Endodermal cell (in vitro differentiated cells): ENCODE results near the gene SLX9. TPM values are rescaled to one million over a fixed set of nuclear protein-coding genes. Genes with fewer than 3 reads are reported as not detected.

Experiments
- DNase-seq: peaks from one replicate; pipeline ENCODE4 v3.0.0-alpha.2; 2017
- H3K27ac ChIP-seq: 2 replicates; pipeline ENCODE4 v1.5.1; 2013; ENCODE audit warnings: mild to moderate bottlenecking, low read depth, low read length, moderate library complexity
- H3K27me3 ChIP-seq: 2 replicates; pipeline ENCODE4 v1.6.1; 2013; ENCODE audit warnings: mild to moderate bottlenecking, low read length, moderate library complexity; ENCODE audit not compliant: insufficient read depth, control insufficient read depth, poor library complexity, severe bottlenecking
- H3K36me3 ChIP-seq: 2 replicates; pipeline ENCODE4 v1.7.0; 2013; ENCODE audit warnings: mild to moderate bottlenecking, low read length, moderate library complexity; ENCODE audit not compliant: control insufficient read depth, insufficient read depth
- H3K4me1 ChIP-seq: one replicate; pipeline ENCODE4 v1.7.0; 2013; ENCODE audit warnings: low read length; ENCODE audit not compliant: control insufficient read depth, insufficient read depth
- H3K4me3 ChIP-seq: 2 replicates; pipeline ENCODE4 v1.5.1; 2013; ENCODE audit warnings: mild to moderate bottlenecking, low read length, moderate library complexity
- H3K9ac ChIP-seq: 2 replicates; pipeline ENCODE4 v1.6.1; 2013; ENCODE audit warnings: mild to moderate bottlenecking, low read length, moderate library complexity; ENCODE audit not compliant: poor library complexity, severe bottlenecking; ENCODE audit errors: extremely low read depth
- H3K9me3 ChIP-seq: 2 replicates; pipeline ENCODE4 v1.6.1; 2013; ENCODE audit warnings: mild to moderate bottlenecking, low read length, moderate library complexity; ENCODE audit not compliant: control insufficient read depth
- H3K27ac Mint-ChIP-seq: 2 replicates; pipeline ENCODE4 v1.8.0; 2020; ENCODE audit warnings: mixed read lengths
- H3K27me3 Mint-ChIP-seq: 2 replicates; pipeline ENCODE4 v1.8.0; 2021; ENCODE audit warnings: mild to moderate bottlenecking, mixed read lengths; ENCODE audit not compliant: insufficient read depth
- H3K36me3 Mint-ChIP-seq: 2 replicates; pipeline ENCODE4 v1.8.0; 2020; ENCODE audit warnings: low read depth, mixed read lengths
- H3K4me1 Mint-ChIP-seq: 2 replicates; pipeline ENCODE4 v1.8.0; 2020; ENCODE audit warnings: mixed read lengths
- H3K4me3 Mint-ChIP-seq: 2 replicates; pipeline ENCODE4 v1.8.0; 2020; ENCODE audit warnings: mild to moderate bottlenecking, moderate library complexity, mixed read lengths
- H3K9me3 Mint-ChIP-seq: 2 replicates; pipeline ENCODE4 v1.8.0; 2020; ENCODE audit warnings: mild to moderate bottlenecking, mixed read lengths
- CTCF ChIP-seq: fragments of 200-600 bp; sonication (generic); conservative IDR thresholded peaks from 2 replicates; pipeline ENCODE4 v1.5.0; 2021; ENCODE audit warnings: antibody characterized with exemption, mild to moderate bottlenecking
- WGBS, 2 experiments: methylation state at CpG; one replicate each; pipeline versions ENCODE4 v1.1.5 to v1.1.7; 2013; ENCODE audit warnings: missing lambda C conversion rate in 2 of 2, mixed read lengths in 1 of 2; ENCODE audit not compliant: insufficient coverage in 1 of 2, insufficient read length in 1 of 2; 5-methylcytosine and 5-hydroxymethylcytosine counted together
- total RNA-seq, 2 donors: library from RNA; stranded (reverse); fragmentation: NEBNext Ultra II Directional in 1 of 2; extraction: Animal tissue kit (Norgen Biotek cat#: 25700) in 1 of 2; gene quantifications; 2 replicates in 1 of 2; 3 replicates in 1 of 2; pipeline ENCODE4 v1.2.1, GENCODE V29; 2021

SLX9 gene
- total RNA-seq, 2 donors from 2014 or later, result 38.0 to 48.9 TPM

GRCh38 chr21:44903050-44903685 is 36.7 kb upstream of the SLX9 start:
- H3K27ac Mint-ChIP-seq, result no peak overlapping the region
- no peak overlapping the region for H3K9ac ChIP-seq
- no peak for TF ChIP-seq CTCF
- no peak overlapping the region for H3K27ac ChIP-seq
- no peaks in the 10 kb centered on the region for H3K36me3 Mint-ChIP-seq
- no peak overlapping the region for H3K4me3 Mint-ChIP-seq
- no peaks in the 10 kb centered on the region for H3K36me3 ChIP-seq
- H3K9me3 Mint-ChIP-seq, result no peaks in the 10 kb centered on the region
- peaks cover 10% of the 10 kb centered on the region for H3K4me1 ChIP-seq
- no peaks in the 10 kb centered on the region for H3K27me3 Mint-ChIP-seq
- peaks cover 5% of the 10 kb centered on the region for H3K4me1 Mint-ChIP-seq
- WGBS, 2 experiments, result 91 to 97% methylated on average over 6 to 18 of the region's 18 CpGs
- H3K27me3 ChIP-seq, result no peaks in the 10 kb centered on the region
- no peak overlapping the region for H3K4me3 ChIP-seq
- no peak for DNase-seq
- no peaks in the 10 kb centered on the region for H3K9me3 ChIP-seq

- Histone ChIP-seq H3K27me3 (no peaks in the 10 kb centered on the region), H3K9ac (no peak overlapping the region), H3K27ac (no peak overlapping the region), H3K9me3 (no peaks in the 10 kb centered on the region), H3K4me3 (no peak overlapping the region), H3K4me1 (peaks cover 10% of the 10 kb centered on the region), H3K36me3 (no peaks in the 10 kb centered on the region)
- 93 to 97% methylated on average over 18 to 22 of the region's 22 CpGs for WGBS, 2 experiments
- Mint-ChIP-seq H3K27me3 (no peaks in the 10 kb centered on the region), H3K9me3 (no peaks in the 10 kb centered on the region), H3K36me3 (no peaks in the 10 kb centered on the region), H3K27ac (no peak overlapping the region), H3K4me3 (no peak overlapping the region), H3K4me1 (peaks cover 5% of the 10 kb centered on the region)
- DNase-seq, result no peak
- TF ChIP-seq CTCF, result no peak
These were observed 36.1 kb upstream of the SLX9 start for GRCh38 chr21:44903689-44904088.

- H3K27me3 ChIP-seq, result no peaks in the 10 kb centered on the region
- DNase-seq, result no peak
- H3K4me3 ChIP-seq, result no peak overlapping the region
- H3K4me1 ChIP-seq, result peaks cover 10% of the 10 kb centered on the region
- no peak overlapping the region for H3K27ac Mint-ChIP-seq
- no peaks in the 10 kb centered on the region for H3K36me3 ChIP-seq
- TF ChIP-seq CTCF, result no peak
- no peaks in the 10 kb centered on the region for H3K9me3 ChIP-seq
- H3K4me3 Mint-ChIP-seq, result no peak overlapping the region
- no peaks in the 10 kb centered on the region for H3K27me3 Mint-ChIP-seq
- H3K36me3 Mint-ChIP-seq, result no peaks in the 10 kb centered on the region
- no peak overlapping the region for H3K9ac ChIP-seq
- H3K9me3 Mint-ChIP-seq, result no peaks in the 10 kb centered on the region
- 85 to 91% methylated on average over 7 to 14 of the region's 14 CpGs for WGBS, 2 experiments
- peaks cover 5% of the 10 kb centered on the region for H3K4me1 Mint-ChIP-seq
- no peak overlapping the region for H3K27ac ChIP-seq
These were observed 35.5 kb upstream of the SLX9 start for GRCh38 chr21:44904141-44904923.
